ENCODE measurements around the gene OR1I1. TPM values are rescaled to one million over a fixed set of nuclear protein-coding genes. Genes with fewer than 3 reads are reported as not detected.

The OR1I1 gene
- total RNA-seq, 1 experiment from 2014 or later, result not detected

GRCh38 chr19:15045506-15045905 is 36.5 kb upstream of the OR1I1 start:
- H4K8ac ChIP-seq (replicated peaks; ENCODE audit: insufficient read length, low read depth, low read length), result no peak overlapping the region
- H2BK12ac ChIP-seq (ENCODE audit: insufficient read length, low read depth, low read length), result no peak overlapping the region
- no peak overlapping the region for H2BK15ac ChIP-seq (ENCODE audit: low read depth, low read length)
- no peak overlapping the region for H4K5ac ChIP-seq (ENCODE audit: insufficient read length, low read depth, low read length)
- H3K18ac ChIP-seq (ENCODE audit: insufficient read length, low read depth, low read length), result no peak overlapping the region
- H3K14ac ChIP-seq (ENCODE audit: insufficient read depth, low read length), result no peak overlapping the region
- H3K9me3 Mint-ChIP-seq, result peaks cover 3 to 74% of the 10 kb centered on the region in 2 experiments; a peak in 4 of 5 replicates
- H3K56ac ChIP-seq (ENCODE audit: insufficient read length, low read depth, low read length), result no peak overlapping the region
- H3K4me1 ChIP-seq (ENCODE audit: insufficient read depth, low read length), result no peaks in the 10 kb centered on the region
- no peak overlapping the region for H2BK20ac ChIP-seq (ENCODE audit: low read depth, low read length, poor library complexity, severe bottlenecking)
- no peaks in the 10 kb centered on the region for H3K79me2 ChIP-seq (ENCODE audit: insufficient read depth, low read length)
- no peak overlapping the region for H3K27ac Mint-ChIP-seq
- H3K79me1 ChIP-seq (ENCODE audit: insufficient read depth, low read depth, low read length, poor library complexity, severe bottlenecking), result no peaks in the 10 kb centered on the region
- no peak overlapping the region for H2BK5ac ChIP-seq (ENCODE audit: insufficient read length, low read length)
- H4K91ac ChIP-seq (ENCODE audit: insufficient read length, low read depth, low read length), result no peak overlapping the region
- H3K23ac ChIP-seq (ENCODE audit: insufficient read length, low read depth, low read length), result no peak overlapping the region
- no CpG with 5 or more reads among the region's 3 CpGs for WGBS (ENCODE audit: extremely low coverage, insufficient read length, low lambda C conversion rate)
- no peak overlapping the region for H3K4me2 ChIP-seq (ENCODE audit: insufficient read depth, insufficient read length, low read length)
- no peak overlapping the region for H3K9ac ChIP-seq (ENCODE audit: extremely low read depth, insufficient read length, low read length)
- H3K4me1 Mint-ChIP-seq, result no peaks in the 10 kb centered on the region
- no peak for DNase-seq
- no peaks in the 10 kb centered on the region for H3K9me3 ChIP-seq (ENCODE audit: control insufficient read depth, low read depth, low read length)
- peaks cover 1% of the 10 kb centered on the region; the same call in 1 of the 2 replicates for H3K27me3 Mint-ChIP-seq (ENCODE audit: low read depth)
- no peaks in the 10 kb centered on the region for H4K20me1 ChIP-seq (ENCODE audit: control insufficient read depth, insufficient read depth, insufficient read length)
- no peak for TF ChIP-seq CTCF (conservative IDR thresholded peaks at IDR 0.05)
- H3K27ac ChIP-seq (ENCODE audit: insufficient read length, low read depth, low read length), result no peak overlapping the region
- H3K4ac ChIP-seq (ENCODE audit: low read depth, low read length), result no peak overlapping the region
- no peak overlapping the region for H3K4me3 Mint-ChIP-seq
- H3K27me3 ChIP-seq (ENCODE audit: insufficient read depth, low read length), result no peaks in the 10 kb centered on the region
- no peak overlapping the region for H2AK5ac ChIP-seq (ENCODE audit: insufficient read length, low read length)
- no peak overlapping the region for H2AFZ ChIP-seq (ENCODE audit: low read length)
- no peak overlapping the region for H2BK120ac ChIP-seq (ENCODE audit: low read depth, low read length, poor library complexity, severe bottlenecking)
- H3K23me2 ChIP-seq (ENCODE audit: insufficient read length, low read depth, low read length, poor library complexity, severe bottlenecking), result no peaks in the 10 kb centered on the region
- peaks cover 0 to 15% (median 4%) of the 10 kb centered on the region in 3 experiments; a peak in 2 of 7 replicates for H3K36me3 Mint-ChIP-seq (ENCODE audit: insufficient read depth in 1 of 3, low read depth in 3 of 3)
- H3T11ph ChIP-seq (ENCODE audit: low read length), result no peak overlapping the region
